ENCODE data around the gene BLMH.

DNA sequence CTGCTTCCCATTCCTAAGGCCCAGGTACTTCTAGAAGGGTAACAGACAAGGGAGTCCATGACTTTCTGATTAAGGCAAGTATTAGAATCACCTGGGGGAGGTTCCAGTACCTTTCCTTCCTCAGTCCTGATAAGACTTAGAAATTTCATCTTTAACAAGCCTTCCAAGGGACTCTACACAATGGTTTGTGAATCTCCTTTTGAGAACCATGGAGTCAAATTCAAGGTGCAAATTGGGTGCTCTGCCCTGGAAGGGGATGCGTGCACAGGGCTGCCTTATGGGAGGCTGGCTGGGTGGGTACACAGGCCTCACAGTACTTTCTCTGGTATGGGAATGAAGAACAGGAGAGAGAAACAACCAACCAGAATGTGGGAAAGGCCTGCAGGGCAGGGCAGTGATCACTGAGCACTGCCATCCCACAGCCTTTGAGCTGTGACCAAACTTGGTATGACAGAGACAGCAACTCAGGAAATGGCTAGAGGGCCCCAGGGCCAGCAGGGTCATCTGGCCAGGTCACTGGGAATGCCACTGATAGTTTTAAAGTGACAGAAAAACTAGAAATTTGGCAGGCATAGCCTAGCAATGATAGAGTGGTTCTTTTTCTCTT, 45.8 kb upstream of the BLMH start:
- TF ChIP-seq, protein P1, sequence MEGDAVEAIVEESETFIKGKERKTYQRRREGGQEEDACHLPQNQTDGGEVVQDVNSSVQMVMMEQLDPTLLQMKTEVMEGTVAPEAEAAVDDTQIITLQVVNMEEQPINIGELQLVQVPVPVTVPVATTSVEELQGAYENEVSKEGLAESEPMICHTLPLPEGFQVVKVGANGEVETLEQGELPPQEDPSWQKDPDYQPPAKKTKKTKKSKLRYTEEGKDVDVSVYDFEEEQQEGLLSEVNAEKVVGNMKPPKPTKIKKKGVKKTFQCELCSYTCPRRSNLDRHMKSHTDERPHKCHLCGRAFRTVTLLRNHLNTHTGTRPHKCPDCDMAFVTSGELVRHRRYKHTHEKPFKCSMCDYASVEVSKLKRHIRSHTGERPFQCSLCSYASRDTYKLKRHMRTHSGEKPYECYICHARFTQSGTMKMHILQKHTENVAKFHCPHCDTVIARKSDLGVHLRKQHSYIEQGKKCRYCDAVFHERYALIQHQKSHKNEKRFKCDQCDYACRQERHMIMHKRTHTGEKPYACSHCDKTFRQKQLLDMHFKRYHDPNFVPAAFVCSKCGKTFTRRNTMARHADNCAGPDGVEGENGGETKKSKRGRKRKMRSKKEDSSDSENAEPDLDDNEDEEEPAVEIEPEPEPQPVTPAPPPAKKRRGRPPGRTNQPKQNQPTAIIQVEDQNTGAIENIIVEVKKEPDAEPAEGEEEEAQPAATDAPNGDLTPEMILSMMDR (IDR thresholded peaks at IDR 0.05) = no peak
- no peak for TF ChIP-seq FOXJ3 (CRISPR knock-in tag; IDR thresholded peaks at IDR 0.05)
- no peak for TF ChIP-seq FOXM1 (IDR thresholded peaks at IDR 0.05; ENCODE audit: low read depth)
- no peak for TF ChIP-seq TAF1 (IDR thresholded peaks at IDR 0.05; ENCODE audit: borderline replicate concordance, low read depth, low read length)
- TF ChIP-seq REST (IDR thresholded peaks at IDR 0.05; ENCODE audit: low read depth, low read length) = no peak
- TF ChIP-seq POLR2AphosphoS5 (IDR thresholded peaks at IDR 0.05; ENCODE audit: low read depth, low read length) = no peak
- TF ChIP-seq RFX5 (IDR thresholded peaks at IDR 0.05; ENCODE audit: low read length) = no peak
- no peak for TF ChIP-seq FOSL2 (IDR thresholded peaks at IDR 0.05; ENCODE audit: borderline replicate concordance, low read depth)
- TF ChIP-seq RAD21 (IDR thresholded peaks at IDR 0.05; ENCODE audit: low read length) = no peak
- TF ChIP-seq GABPA (IDR thresholded peaks at IDR 0.05; ENCODE audit: low read depth) = no peak
- TF ChIP-seq, protein P2, sequence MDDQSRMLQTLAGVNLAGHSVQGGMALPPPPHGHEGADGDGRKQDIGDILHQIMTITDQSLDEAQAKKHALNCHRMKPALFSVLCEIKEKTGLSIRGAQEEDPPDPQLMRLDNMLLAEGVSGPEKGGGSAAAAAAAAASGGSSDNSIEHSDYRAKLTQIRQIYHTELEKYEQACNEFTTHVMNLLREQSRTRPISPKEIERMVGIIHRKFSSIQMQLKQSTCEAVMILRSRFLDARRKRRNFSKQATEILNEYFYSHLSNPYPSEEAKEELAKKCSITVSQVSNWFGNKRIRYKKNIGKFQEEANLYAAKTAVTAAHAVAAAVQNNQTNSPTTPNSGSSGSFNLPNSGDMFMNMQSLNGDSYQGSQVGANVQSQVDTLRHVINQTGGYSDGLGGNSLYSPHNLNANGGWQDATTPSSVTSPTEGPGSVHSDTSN (IDR thresholded peaks at IDR 0.05) = no peak
